ENCODE measurements around the gene MTCH1.
"Not testable (repeated sequence)": the region's sequence is repeated elsewhere in the genome, so short reads cannot be mapped to it uniquely, and the experiment has no call there.

DNA sequence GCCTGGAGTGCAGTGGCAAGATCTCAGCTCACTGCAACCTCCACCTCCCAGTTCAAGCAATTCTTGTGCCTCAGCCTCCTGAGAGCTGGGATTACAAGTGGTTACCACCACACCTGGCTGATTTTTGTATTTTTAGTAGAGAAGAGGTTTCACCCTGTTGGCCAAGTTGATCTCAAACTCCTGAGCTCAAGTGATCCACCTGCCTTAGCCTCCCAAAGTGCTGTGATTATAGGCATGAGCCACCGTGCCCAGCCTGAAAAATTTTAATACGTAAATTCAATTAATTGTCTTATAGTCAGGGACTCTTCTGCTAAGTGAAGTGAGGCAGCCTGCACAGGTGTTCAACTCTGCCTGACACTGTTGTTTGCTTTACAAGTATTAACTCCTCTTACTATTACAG, 4.4 kb upstream of the MTCH1 start:
- TF ChIP-seq, protein P1, sequence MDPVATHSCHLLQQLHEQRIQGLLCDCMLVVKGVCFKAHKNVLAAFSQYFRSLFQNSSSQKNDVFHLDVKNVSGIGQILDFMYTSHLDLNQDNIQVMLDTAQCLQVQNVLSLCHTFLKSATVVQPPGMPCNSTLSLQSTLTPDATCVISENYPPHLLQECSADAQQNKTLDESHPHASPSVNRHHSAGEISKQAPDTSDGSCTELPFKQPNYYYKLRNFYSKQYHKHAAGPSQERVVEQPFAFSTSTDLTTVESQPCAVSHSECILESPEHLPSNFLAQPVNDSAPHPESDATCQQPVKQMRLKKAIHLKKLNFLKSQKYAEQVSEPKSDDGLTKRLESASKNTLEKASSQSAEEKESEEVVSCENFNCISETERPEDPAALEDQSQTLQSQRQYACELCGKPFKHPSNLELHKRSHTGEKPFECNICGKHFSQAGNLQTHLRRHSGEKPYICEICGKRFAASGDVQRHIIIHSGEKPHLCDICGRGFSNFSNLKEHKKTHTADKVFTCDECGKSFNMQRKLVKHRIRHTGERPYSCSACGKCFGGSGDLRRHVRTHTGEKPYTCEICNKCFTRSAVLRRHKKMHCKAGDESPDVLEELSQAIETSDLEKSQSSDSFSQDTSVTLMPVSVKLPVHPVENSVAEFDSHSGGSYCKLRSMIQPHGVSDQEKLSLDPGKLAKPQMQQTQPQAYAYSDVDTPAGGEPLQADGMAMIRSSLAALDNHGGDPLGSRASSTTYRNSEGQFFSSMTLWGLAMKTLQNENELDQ (CRISPR knock-in tag; IDR thresholded peaks at IDR 0.05; ENCODE audit: borderline replicate concordance), result not testable (repeated sequence)
- TF ChIP-seq GABPB1 (CRISPR knock-in tag; IDR thresholded peaks at IDR 0.05); POLR2AphosphoS5 (IDR thresholded peaks at IDR 0.05; ENCODE audit: control insufficient read depth, insufficient read depth, low read depth, low read length); ZNF699 (CRISPR knock-in tag; IDR thresholded peaks at IDR 0.05; ENCODE audit: insufficient replicate concordance): not testable (repeated sequence)
